HG02938 (cell line): ENCODE measurements around the gene MLC1.

ENCODE experiments used
- ATAC-seq: cut with Tn5 transposase; IDR thresholded peaks from one replicate; pipeline ENCODE4 v1.9.1; 2021; ENCODE audit warnings: mild to moderate bottlenecking, moderate library complexity; ENCODE audit not compliant: unreplicated experiment

The MLC1 gene

DNA sequence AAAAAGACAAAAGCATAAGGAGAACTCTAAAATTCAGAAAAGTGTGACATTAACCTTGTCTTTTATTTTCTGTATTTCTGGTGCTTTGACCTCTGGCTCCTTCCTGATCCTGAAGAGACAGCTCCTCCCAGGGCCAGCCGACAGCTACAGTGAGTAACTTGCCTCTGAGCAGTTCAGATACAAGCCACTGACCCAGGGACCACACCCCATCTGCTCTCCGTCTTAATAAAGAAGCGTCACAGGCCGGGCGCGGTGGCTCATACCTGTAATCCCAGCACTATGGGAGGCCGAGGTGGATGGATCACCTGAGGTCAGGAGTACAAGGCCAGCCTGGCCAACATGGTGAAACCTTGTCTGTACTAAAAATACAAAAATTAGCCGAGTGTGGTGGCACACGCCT lies 6.5 kb downstream of the MLC1 start:
- ATAC-seq: no peak

DNA sequence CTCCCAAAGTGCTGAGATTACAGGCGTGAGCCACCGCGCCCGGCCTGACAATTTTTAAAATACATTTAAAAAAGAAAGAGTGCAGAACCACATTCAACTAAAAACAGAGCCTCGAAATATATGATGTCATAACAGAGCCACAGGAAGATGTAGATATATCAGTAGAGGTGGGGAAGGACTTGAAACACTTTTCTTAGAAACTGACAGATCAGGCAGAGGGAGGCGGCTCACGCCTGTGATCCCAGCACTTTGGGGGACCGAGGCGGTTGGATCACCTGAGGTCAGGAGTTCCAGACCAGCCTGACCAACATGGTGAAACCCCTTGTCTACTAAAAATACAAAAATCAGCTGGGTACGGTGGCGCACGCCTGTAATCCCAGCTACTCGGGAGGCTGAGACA lies 7.0 kb downstream of the MLC1 start:
- ATAC-seq: no peak

DNA sequence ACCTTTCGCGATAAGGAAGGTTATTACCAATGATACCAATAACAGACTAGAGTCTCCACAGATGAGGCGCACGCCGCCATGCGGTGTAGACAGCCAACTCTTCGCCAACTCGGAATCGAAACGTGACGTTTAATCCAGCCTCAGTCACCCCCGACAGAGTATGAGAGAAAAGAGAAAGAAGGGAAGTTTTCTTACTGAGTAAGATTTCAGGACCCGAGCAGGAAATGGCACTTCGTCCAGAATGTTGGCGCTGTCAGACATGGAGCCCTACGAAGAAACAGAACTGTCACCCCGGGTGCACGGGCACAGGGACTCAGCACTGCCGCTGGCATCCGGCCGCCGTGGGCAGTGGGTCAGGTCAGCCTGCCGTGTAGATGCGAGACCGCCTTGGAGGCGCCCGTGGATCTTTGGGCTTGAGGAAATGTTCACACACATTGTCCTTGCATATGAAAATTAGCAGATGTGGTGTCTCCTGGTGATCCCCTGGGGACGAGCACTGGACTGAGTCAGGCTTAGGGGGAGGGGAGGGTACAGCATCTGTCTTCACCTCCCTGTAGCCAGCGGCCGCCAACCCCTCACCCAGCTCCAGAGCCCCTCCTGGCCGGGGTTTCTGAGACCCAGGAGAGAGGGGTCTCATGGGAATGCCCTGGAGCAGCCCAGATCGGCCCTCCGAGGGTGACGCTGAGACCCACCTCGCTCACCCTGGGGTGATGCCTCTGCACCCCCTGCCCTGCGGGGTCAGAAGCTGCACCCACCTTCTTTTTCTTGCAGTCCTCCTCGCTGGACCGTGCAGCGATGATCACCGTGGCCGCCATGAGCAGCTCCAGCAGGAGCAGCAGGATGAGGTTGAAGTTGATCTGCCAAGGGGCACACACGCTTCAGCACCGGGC lies 8.3 kb downstream of the MLC1 start:
- ATAC-seq: no peak

DNA sequence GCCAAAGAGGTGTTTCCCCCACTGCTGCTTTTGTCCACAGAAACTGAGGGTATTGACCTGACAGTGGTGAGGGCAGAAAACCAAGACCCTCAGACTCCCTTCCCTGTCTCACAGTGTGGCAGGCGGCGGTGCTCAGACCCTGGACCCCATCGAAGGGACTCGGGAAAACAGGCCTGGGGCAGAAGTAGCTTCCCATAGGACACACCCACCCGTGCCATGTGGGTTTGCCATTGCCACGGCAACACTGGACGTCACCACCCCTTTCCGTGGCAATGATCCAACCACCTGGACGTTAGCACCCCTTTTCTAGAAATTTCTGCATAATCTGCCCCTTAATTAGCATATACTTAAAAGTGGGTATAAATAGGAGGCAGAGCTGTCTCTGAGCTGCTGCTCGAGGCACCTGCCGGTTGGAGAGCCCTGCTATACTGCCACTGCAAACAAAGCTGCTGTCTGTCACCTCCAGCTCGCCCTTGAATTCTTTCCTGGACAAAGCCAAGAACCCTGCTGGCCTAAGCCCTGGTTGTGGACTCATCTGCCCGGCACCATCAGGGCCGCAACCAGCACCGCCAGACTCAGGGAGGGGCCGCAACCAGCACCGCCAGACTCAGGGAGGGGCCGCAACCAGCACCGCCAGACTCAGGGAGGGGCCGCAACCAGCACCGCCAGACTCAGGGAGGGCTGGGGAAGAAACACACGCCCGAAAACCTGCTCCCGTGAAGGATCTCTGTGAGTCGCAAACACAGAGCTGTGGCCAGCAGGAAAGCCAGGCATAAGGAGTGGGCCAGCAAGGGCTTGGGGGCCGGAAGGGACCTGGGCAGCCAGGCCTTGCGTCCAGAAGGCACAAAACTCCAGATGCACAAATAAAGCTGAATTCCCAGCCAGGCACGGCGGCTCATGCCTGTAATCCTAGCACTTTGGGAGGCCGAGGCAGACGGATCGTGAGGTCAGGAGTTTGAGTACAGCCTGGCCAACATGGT lies 10.4 kb downstream of the MLC1 start:
- no peak for ATAC-seq

DNA sequence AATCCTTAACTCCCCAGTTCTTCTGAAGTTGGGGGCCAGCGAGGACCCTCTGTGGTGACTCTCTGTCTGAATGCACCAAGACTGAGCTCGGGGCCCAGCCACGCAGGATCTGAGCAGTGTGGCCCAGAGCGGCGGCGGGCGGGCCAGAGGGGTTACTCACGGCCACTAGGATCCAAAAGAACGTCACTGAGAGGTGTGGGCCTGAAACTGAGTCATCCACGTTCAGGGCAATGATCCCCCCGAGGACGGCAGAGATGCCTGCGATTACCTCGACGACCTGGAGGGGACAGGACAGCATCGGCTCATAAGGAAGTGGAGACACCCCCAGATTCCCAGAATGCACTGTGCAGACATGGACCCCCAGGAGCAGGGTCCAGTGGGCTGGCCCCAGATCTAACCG lies 11.2 kb downstream of the MLC1 start:
- ATAC-seq: no peak

DNA sequence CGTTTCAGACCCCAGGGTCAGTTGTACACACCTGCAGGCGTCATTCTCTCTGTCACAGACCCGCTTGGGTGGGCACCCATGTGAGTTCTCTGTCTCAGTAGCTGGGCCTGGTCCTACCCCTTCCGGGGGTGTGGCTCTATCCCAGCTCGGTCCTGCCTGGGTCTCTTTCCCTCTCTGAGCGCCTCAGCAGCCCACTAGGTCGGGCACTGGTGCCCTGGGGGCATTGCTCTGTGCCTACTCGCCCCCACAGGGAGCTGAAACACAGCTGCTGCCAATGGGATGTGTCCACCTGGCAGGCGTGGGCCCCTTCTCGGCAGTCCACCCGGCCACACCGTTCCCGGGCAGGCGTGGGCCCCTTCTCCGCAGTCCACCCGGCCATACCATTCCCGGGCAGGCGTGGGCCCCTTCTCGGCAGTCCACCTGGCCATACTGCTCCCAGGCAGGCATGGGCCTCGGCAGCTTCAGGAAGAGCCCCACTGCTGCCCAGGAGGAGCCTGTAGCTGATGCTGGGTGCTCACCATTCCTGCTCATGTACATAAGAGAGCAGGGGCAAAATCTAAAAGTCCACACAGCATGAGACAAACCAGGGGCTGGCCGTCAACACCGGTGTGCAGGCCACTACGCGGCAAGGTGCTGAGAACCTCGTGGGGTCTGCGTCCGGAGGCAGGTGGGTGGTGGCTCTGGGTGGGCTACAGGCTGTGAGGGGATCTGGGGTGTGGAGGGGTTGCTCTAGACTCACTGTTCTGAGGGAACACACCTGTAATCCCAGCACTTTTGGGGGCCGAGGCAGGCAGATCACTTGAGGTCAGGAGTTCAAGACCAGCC lies 12.3 kb downstream of the MLC1 start:
- no peak for ATAC-seq

DNA sequence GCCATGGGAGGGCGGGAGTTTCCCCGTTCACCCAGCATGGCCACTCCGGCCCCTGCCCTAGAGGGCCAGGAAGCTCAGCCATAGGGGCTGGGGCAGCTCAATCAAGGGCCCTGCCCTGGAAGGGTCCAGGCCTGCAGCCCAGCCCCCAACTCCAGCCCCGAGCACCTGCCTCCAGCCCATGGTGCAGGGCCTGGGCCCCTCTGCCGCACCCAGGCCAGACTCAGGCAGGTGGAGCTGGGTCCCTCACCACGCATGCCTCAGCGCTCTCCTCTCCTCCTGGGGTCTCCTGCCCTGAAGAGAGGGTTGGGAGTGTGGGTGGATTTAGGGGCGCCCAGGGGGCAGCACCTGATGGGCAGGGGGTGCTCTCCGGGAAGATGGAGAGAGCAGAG lies 13.1 kb downstream of the MLC1 start:
- ATAC-seq: no peak

DNA sequence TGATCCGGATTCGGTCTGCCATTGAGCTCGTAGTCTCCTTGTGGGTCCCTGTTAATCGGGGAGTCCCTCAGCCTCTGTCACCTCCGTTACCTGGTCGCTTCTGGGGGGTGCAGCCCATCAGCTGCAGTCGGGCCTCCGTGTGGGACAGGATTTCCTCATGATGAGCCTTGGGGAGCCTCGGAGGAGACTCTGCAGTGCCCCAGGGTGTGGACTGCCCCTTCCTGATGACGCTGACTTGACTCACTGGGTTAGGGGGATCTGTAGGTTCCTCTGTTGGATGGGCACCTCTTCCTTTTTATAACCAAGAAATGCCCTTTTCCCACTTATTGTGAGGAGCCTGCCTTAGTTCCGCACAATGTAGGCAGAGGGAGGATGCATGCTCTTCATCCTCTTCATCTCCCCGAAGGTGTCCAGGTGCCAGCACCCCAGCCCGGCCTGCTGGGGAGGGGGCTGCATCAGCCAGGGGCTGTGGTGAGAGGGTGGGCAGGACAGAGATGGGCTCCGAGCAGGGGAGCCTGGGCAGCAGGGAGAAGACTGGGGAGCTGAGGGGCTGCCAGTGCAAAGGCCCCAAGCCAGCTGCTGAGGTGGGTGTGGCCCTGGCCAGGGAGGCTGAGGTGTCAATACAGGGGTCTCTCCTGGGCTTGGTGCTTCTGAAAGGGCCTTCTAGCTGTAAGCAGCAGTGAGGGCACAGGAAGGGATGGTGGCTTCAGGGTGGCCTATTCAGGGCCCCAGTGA lies 13.6 kb downstream of the MLC1 start:
- no peak for ATAC-seq

DNA sequence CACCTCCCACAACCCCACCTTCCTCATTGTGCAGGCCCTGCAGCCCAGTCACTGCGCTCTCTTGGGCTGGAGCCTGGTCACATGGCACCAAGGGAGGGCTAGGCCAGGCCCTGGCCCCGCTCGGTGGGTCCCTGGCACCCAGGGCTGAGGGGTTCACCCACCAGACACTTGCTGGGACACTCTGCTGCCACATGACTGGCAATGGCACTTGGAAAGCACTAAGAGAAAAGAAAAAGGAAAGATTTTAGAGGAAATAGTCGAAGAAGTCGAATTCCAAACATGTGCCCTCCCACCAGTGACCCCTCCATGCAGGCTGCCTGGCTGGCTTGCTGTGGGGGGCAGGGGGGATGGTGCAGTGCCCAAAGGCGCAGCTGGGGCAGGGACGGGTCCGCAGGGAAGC lies 14.9 kb downstream of the MLC1 start:
- ATAC-seq: no peak

DNA sequence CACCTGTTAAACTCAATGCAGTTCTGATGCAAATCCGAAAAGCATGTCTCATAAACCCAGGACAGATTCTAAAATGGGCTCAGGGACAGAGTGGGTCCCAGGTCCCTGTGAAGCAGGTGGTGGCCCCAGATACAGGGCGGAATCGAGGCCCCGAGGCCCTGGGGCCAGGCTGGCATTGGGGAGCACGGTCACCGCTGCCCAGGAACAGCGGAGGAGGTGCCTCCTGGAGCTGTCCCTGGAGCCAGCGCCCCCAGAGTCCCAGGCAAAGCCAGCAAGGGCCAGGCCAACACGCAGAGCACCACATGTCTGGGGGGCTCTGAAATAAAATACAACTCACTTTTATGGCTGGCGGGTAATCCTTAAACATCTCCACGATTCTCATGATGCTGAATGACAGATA lies 17.1 kb downstream of the MLC1 start:
- ATAC-seq: no peak

DNA sequence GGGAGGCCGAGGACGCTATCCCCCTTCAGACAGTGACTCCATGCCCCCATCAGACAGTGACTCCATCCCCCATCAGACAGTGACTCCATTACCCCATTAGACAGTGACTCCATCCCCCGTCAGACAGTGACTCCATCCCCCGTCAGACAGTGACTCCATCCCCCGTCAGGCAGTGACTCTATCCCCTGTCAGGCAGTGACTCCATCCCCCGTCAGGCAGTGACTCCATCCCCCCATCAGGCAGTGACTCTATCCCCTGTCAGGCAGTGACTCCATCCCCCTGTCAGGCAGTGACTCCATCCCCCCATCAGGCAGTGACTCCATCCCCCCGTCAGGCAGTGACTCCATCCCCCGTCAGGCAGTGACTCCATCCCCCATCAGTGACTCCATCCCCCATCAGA lies 18.0 kb downstream of the MLC1 start:
- ATAC-seq: no peak

DNA sequence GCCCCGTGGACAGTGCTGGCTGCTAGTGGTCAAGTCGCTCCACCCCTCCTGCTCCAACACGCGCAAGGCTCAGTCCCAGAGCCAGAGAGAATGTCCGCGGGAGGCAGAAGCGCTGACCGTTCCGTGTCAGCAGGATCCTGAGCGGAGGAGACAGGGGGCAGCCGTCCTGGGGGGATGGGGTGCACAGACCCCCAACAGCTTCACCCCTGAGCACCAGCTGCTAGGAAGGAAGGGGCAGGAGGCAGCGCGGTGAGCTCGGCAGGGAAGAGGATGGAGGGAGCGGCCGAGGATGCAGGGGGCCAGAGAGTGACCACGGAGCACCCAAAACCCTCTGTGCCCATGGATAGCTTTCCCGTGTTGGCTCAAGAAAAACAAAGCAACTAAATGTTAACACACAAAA lies 20.8 kb downstream of the MLC1 start:
- ATAC-seq: no peak

DNA sequence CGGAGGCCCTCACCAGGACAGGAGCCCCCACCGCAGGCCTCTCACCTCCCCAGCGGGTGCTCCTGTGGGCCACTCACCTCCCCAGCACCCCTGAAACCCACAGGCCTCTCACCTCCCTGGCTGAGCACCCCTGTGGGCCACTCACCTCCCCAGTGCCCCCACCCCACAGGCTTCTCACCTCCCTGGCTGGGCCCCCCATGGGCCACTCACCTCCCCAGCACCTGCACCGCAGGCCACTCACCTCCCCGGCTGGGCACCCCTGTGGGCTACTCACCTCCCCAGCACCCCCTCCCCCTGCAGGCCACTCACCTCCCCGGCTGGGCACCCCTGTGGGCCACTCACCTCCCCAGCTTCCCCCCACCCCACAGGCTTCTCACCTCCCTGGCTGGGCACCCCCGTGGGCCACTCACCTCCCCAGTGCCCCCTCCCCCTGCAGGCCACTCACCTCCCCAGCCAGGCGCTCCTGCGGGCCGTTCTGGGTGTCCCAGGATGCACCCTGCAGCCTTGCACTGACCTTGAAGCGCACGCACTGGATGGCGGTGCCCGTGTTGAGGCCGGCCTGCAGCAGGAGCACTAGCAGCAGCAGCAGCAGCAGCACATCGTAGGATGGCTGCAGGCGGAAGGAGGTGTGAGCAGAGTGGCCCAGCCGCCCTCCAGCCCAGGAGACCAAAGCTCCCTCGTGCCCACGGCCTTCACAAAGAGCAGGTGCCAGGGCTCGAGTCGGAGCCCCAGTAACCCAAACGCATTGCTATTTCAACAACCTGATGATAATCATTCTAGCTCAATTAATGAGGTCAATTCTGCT lies 21.4 kb downstream of the MLC1 start:
- no peak for ATAC-seq

DNA sequence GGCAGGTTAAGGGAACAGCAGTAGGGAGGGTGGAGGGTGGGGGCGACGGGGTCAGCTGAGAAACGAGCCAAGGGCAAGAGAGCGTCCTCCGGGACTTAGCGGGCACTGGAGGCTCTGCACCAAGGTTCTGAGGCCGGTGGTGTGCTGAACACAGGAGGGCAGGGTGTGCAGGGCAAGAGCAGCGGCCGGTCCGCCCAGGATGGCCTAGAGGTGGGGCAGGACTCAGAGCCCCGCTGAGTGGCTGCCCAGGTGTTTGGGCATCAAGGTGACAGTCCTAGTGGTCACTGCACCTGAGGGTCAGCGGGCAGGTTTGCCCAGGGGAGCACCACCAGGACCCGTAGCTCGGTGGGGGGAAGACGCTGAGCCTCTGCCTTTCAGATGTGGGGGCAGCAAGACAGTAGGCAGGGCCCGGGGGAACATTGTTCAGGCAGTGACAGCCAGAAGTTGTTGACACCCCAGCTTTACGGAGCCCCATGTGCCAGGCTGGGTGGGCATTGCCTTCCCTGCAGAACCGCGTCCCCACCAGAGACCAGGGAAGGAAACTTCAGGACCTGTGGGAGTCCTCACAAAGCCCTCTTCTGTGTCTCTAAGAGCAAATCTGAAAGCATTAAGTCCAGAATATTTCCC lies 22.6 kb downstream of the MLC1 start:
- ATAC-seq: no peak

DNA sequence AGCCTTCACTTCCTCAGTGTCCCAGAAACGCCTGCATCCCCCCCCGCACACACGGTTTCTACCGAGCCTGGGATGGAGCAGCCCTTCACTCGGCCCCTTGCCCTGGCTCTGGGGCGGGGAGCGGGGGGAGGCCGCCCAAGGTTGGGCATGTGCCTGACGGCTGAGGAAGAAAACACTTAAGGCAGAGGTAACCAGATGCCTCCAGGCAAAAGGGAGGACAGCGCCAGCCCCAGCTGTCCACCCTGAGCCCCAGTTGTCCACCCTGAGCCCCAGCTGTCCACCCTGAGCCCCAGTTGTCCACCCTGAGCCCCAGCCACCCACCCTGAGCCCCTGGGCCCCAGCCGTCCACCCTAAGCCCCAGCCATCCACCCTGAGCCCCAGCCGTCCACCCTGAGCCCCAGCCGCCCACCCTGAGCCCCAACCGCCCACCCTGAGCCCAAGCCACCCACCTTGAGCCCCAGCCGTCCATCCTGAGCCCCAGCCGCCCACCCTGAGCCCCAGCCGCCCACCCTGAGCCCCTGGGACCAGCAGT lies 23.3 kb downstream of the MLC1 start:
- ATAC-seq: no peak

DNA sequence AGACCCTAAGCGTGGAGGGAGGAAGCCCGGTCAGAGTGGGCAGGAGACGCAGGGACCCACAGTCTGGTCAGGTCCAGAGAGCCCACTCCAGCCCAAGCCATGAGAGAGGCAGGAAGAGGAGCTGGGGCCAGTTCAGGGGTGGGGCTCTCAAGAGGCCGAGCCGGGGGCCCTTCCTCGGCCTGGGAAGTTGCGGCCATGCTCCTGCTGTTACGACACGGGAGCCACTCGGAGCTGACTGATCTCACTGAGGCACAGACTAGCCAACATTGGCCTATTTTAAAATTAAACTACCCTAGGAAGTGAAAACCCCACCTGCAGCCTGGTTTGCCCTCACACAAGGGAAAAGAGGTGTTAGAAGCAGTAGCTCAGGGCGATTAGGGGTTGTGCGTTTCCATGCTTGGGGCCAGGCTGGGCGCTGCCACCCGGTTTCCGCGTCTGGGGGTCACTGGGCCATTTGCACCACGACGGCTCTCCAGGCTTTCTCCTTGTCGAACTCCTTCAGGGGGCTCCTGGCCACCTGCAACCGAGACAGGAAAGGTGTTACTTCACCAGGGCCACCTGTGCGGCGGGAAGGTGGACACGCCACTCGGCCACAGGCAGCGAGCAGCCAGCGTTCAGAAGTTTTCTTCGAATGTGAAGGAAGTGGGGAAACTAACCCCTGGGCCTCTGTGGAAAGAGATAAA lies 23.9 kb downstream of the MLC1 start:
- no peak for ATAC-seq

DNA sequence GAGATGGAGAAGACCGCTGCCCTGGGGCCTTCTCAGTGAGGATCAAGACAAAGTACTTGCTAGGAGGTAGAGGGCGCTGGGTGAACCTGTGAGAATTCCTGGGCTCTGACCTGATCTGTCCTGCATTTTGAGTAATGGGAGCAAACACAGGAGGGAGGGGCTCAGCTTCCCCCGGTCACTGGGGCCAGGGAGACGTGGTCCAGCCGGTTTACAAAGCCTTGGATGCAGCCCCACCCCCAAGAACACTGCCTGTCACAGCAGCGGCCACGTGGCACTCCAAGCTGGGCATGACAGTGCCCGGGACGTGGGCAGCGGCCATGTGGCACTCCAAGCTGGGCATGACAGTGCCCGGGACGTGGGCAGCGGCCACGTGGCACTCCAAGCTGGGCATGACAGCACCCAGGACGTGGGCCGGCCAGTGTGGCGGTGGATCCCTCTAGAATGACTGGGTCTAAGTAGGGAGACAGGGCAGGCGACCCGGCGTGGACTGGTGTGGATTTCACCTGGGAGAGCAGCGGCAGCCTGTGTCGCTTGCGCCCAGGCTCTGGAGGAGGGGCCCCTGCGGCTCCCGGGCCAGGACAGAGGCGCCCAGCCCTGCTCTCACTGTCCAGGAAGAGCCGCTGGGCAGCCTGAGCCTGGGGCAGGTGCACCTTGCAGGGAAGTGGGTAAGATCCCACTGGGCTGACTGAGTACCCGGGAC lies 24.6 kb downstream of the MLC1 start:
- no peak for ATAC-seq

DNA sequence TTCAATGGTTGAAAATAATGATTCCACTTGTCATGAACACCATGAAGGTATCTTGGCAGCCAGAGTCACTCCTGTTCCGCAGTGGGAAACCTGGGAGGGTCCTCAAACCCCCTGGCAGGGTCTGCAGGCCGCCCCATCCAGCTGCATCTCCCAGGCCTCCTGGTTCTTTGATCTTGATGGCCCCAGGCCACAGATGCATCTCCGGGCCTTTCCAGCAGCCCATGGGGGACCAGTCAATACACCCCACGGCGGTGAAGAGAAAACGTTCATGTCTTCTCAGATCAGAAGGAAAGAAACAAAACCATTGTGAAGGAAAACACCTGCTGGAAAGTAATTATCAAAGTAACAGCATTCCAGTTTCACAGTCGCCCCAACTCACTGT lies 25.4 kb downstream of the MLC1 start:
- ATAC-seq: no peak
